Trophoblast cell (in vitro differentiated cells and primary cell): Measurements from ENCODE around the gene LIPA.

Experiments
- DNase-seq, 2 donors: peaks; one replicate each; pipeline ENCODE4 v3.0.0-alpha.2; 2016
- H2AFZ ChIP-seq: 2 replicates; pipeline ENCODE4 v1.6.1; 2013; ENCODE audit warnings: low read length, moderate library complexity, mild to moderate bottlenecking; ENCODE audit not compliant: insufficient read depth, poor library complexity
- H2AK5ac ChIP-seq: 2 replicates; pipeline ENCODE4 v1.6.1; 2013; ENCODE audit warnings: mild to moderate bottlenecking, low read length
- H2BK120ac ChIP-seq: 2 replicates; pipeline ENCODE4 v1.6.1; 2013; ENCODE audit warnings: low read length, mild to moderate bottlenecking, moderate library complexity; ENCODE audit not compliant: insufficient read depth, poor library complexity
- H2BK12ac ChIP-seq: 2 replicates; pipeline ENCODE4 v1.6.1; 2013; ENCODE audit warnings: mild to moderate bottlenecking, low read length, moderate library complexity
- H2BK5ac ChIP-seq: 2 replicates; pipeline ENCODE4 v1.6.1; 2013; ENCODE audit warnings: low read length, low read depth, moderate library complexity, mild to moderate bottlenecking; ENCODE audit not compliant: poor library complexity
- H3K14ac ChIP-seq: 2 replicates; pipeline ENCODE4 v1.6.1; 2013; ENCODE audit warnings: mild to moderate bottlenecking, low read length
- H3K18ac ChIP-seq: 2 replicates; pipeline ENCODE4 v1.6.1; 2013; ENCODE audit warnings: mild to moderate bottlenecking, low read length
- H3K23ac ChIP-seq: 2 replicates; pipeline ENCODE4 v1.6.1; 2013; ENCODE audit warnings: low read length
- H3K27ac ChIP-seq: 2 replicates; pipeline ENCODE4 v1.5.1; 2013; ENCODE audit warnings: low read depth, mild to moderate bottlenecking, inconsistent platforms, low read length, moderate library complexity
- H3K27me3 ChIP-seq: 2 replicates; pipeline ENCODE4 v1.6.1; 2013; ENCODE audit warnings: inconsistent platforms, mild to moderate bottlenecking, low read length, moderate library complexity; ENCODE audit not compliant: insufficient read depth
- H3K36me3 ChIP-seq, 2 experiments: 1 replicate in 1 of 2; 2 replicates in 1 of 2; pipeline ENCODE4 v1.6.1; 2013; ENCODE audit warnings: low read length in 2 of 2, mild to moderate bottlenecking in 2 of 2, moderate library complexity in 1 of 2; ENCODE audit not compliant: insufficient read depth in 2 of 2, control insufficient read depth in 1 of 2
- H3K4ac ChIP-seq: 2 replicates; pipeline ENCODE4 v1.6.1; 2013; ENCODE audit warnings: low read depth, mild to moderate bottlenecking, low read length, moderate library complexity
- H3K4me1 ChIP-seq, 2 experiments: 1 replicate in 1 of 2; 2 replicates in 1 of 2; pipeline ENCODE4 v1.6.1; 2013; ENCODE audit warnings: low read length in 2 of 2, mild to moderate bottlenecking in 2 of 2, moderate library complexity in 1 of 2; ENCODE audit not compliant: insufficient read depth in 2 of 2, control insufficient read depth in 1 of 2
- H3K4me2 ChIP-seq: 2 replicates; pipeline ENCODE4 v1.6.1; 2013; ENCODE audit warnings: inconsistent platforms, mild to moderate bottlenecking, low read length, moderate library complexity
- H3K4me3 ChIP-seq: 2 replicates; pipeline ENCODE4 v1.5.1; 2013; ENCODE audit warnings: mild to moderate bottlenecking, low read depth, low read length, inconsistent platforms
- H3K79me1 ChIP-seq: one replicate; pipeline ENCODE4 v1.6.1; 2013; ENCODE audit warnings: low read length
- H3K79me2 ChIP-seq: 2 replicates; pipeline ENCODE4 v1.6.1; 2013; ENCODE audit warnings: low read length, mild to moderate bottlenecking; ENCODE audit not compliant: control insufficient read depth, insufficient read depth, poor library complexity
- H3K9ac ChIP-seq: 2 replicates; pipeline ENCODE4 v1.6.1; 2013; ENCODE audit warnings: mild to moderate bottlenecking, low read length
- H3K9me3 ChIP-seq: 2 replicates; pipeline ENCODE4 v1.6.1; 2013; ENCODE audit warnings: low read depth, mild to moderate bottlenecking, control low read depth, inconsistent platforms, low read length; ENCODE audit not compliant: insufficient read depth
- H4K12ac ChIP-seq: 2 replicates; pipeline ENCODE4 v1.6.1; 2013; ENCODE audit warnings: low read depth, mild to moderate bottlenecking, low read length, moderate library complexity
- H4K8ac ChIP-seq: 2 replicates; pipeline ENCODE4 v1.6.1; 2013; ENCODE audit warnings: low read depth, mild to moderate bottlenecking, low read length, moderate library complexity
- H4K91ac ChIP-seq: one replicate; pipeline ENCODE4 v1.6.1; 2013; ENCODE audit warnings: low read depth, mild to moderate bottlenecking, low read length, moderate library complexity
- WGBS: extraction: QIAGEN DNeasy Blood & Tissue Kit; methylation state at CpG from one replicate; pipeline ENCODE4 v1.1.7; 2013; ENCODE audit warnings: missing lambda C conversion rate; ENCODE audit not compliant: insufficient read length, insufficient coverage; ENCODE audit errors: extremely low coverage; 5-methylcytosine and 5-hydroxymethylcytosine counted together

LIPA gene

DNA sequence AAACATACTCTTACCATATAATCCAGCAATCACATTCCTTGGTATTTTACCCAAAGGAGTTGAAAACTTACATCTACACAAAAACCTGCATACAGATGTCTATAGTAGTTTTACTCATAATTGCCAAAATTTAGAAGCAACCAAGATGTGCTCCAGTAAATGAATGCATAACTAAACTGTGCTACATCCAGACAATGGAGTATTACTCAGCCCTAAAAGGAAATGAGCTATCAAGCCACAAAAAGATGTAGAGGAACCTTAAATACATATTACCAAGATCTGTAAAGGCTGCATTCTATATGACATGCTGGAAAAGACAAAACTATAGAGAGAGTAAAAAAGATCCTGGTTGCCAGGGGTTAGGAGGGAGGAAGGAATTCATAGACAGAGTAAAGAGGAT lies 22.6 kb downstream of the LIPA start:
- no peak overlapping the region for H2BK5ac ChIP-seq
- H2AFZ ChIP-seq, result no peak overlapping the region
- H3K9me3 ChIP-seq, result no peaks in the 10 kb centered on the region
- no peak overlapping the region for H2BK12ac ChIP-seq
- no peak overlapping the region for H3K4me3 ChIP-seq
- H4K91ac ChIP-seq, result no peak overlapping the region
- H3K4ac ChIP-seq, result no peak overlapping the region
- H4K12ac ChIP-seq, result no peak overlapping the region
- H3K27me3 ChIP-seq, result no peaks in the 10 kb centered on the region
- H3K79me1 ChIP-seq, result no peaks in the 10 kb centered on the region
- H4K8ac ChIP-seq, result no peak overlapping the region
- H3K4me2 ChIP-seq, result no peak overlapping the region
- H3K27ac ChIP-seq, result no peak overlapping the region
- no peak overlapping the region for H3K14ac ChIP-seq
- no peak overlapping the region for H2BK120ac ChIP-seq
- H3K18ac ChIP-seq, result no peak overlapping the region
- no peaks in the 10 kb centered on the region for H3K4me1 ChIP-seq
- H3K23ac ChIP-seq, result no peak overlapping the region
- H3K36me3 ChIP-seq, result peaks cover 0 to 2% of the 10 kb centered on the region in 2 experiments
- H3K79me2 ChIP-seq, result no peaks in the 10 kb centered on the region
- H2AK5ac ChIP-seq, result no peak overlapping the region
- DNase-seq, result no peak
- no peak overlapping the region for H3K9ac ChIP-seq

DNA sequence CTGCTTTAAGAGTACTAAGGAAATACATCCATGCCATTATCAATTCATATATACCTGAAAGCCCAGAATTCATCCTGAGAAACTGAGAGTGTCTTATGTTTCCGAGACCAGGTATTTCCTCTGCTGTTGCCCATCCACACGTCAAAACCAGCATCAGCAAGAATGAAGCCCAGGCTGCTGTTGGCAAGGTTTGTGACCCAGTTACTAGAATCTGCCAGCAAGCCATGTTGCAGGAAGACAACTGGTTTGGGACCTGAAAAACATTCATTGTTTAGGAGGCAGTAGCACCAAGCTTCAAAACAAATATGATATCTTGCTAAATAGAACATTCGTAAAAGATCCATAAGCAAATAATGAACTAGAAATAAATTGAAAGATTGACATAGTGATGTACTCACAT lies 23.4 kb downstream of the LIPA start:
- no peaks in the 10 kb centered on the region for H3K79me1 ChIP-seq
- no peak overlapping the region for H2AFZ ChIP-seq
- H3K4me1 ChIP-seq, result no peaks in the 10 kb centered on the region
- DNase-seq, result no peak
- H3K14ac ChIP-seq, result no peak overlapping the region
- H2AK5ac ChIP-seq, result no peak overlapping the region
- no peak overlapping the region for H3K4ac ChIP-seq
- H2BK12ac ChIP-seq, result no peak overlapping the region
- peaks cover 0 to 2% of the 10 kb centered on the region in 2 experiments for H3K36me3 ChIP-seq
- no peak overlapping the region for H3K4me2 ChIP-seq
- H3K4me3 ChIP-seq, result no peak overlapping the region
- no CpG with 5 or more reads among the region's 3 CpGs for WGBS
- H4K91ac ChIP-seq, result no peak overlapping the region
- no peak overlapping the region for H4K12ac ChIP-seq
- H4K8ac ChIP-seq, result no peak overlapping the region
- H2BK5ac ChIP-seq, result no peak overlapping the region
- H3K9ac ChIP-seq, result no peak overlapping the region
- no peak overlapping the region for H3K18ac ChIP-seq
- H2BK120ac ChIP-seq, result no peak overlapping the region
- no peak overlapping the region for H3K23ac ChIP-seq
- no peak overlapping the region for H3K27ac ChIP-seq
- H3K27me3 ChIP-seq, result no peaks in the 10 kb centered on the region
- no peaks in the 10 kb centered on the region for H3K79me2 ChIP-seq
- no peaks in the 10 kb centered on the region for H3K9me3 ChIP-seq

- H3K36me3 ChIP-seq, result peaks cover 0 to 2% of the 10 kb centered on the region in 2 experiments
- H4K91ac ChIP-seq, result no peak overlapping the region
- no peak overlapping the region for H3K9ac ChIP-seq
- no peak overlapping the region for H2BK5ac ChIP-seq
- H2BK12ac ChIP-seq, result no peak overlapping the region
- H3K4me2 ChIP-seq, result no peak overlapping the region
- no peak overlapping the region for H3K14ac ChIP-seq
- H3K27me3 ChIP-seq, result no peaks in the 10 kb centered on the region
- no peak overlapping the region for H2AK5ac ChIP-seq
- H2AFZ ChIP-seq, result no peak overlapping the region
- H3K9me3 ChIP-seq, result no peaks in the 10 kb centered on the region
- H2BK120ac ChIP-seq, result no peak overlapping the region
- no peaks in the 10 kb centered on the region for H3K79me1 ChIP-seq
- no CpG with 5 or more reads among the region's 1 CpG for WGBS
- no peak overlapping the region for H3K23ac ChIP-seq
- H3K4me1 ChIP-seq, result no peaks in the 10 kb centered on the region
- no peak for DNase-seq
- H3K4ac ChIP-seq, result no peak overlapping the region
- no peak overlapping the region for H3K27ac ChIP-seq
- H3K4me3 ChIP-seq, result no peak overlapping the region
- H3K79me2 ChIP-seq, result no peaks in the 10 kb centered on the region
- no peak overlapping the region for H3K18ac ChIP-seq
- H4K8ac ChIP-seq, result no peak overlapping the region
- no peak overlapping the region for H4K12ac ChIP-seq
These were observed 24.7 kb downstream of the LIPA start for GRCh38 chr10:89226891-89227290.

- Histone ChIP-seq H4K12ac (no peak overlapping the region), H3K9ac (no peak overlapping the region), H2BK120ac (no peak overlapping the region), H3K4me2 (no peak overlapping the region), H2BK12ac (no peak overlapping the region), H3K23ac (no peak overlapping the region), H3K4ac (no peak overlapping the region), H3K36me3 (peaks cover 0 to 2% of the 10 kb centered on the region in 2 experiments), H4K91ac (no peak overlapping the region), H3K18ac (no peak overlapping the region), H4K8ac (no peak overlapping the region), H3K14ac (no peak overlapping the region), H3K79me2 (no peaks in the 10 kb centered on the region), H3K4me3 (no peak overlapping the region), H3K27ac (no peak overlapping the region), H2AK5ac (no peak overlapping the region), H3K4me1 (no peaks in the 10 kb centered on the region), H3K27me3 (no peaks in the 10 kb centered on the region), H2BK5ac (no peak overlapping the region), H3K79me1 (no peaks in the 10 kb centered on the region), H3K9me3 (no peaks in the 10 kb centered on the region), H2AFZ (no peak overlapping the region)
- no CpG with 5 or more reads among the region's 18 CpGs for WGBS
- no peak for DNase-seq
These were observed 26.7 kb downstream of the LIPA start for GRCh38 chr10:89224739-89225443.
